HG02973 (cell line): Measurements from ENCODE around the gene PMPCB.

ENCODE experiments used
- ATAC-seq: cut with Tn5 transposase; IDR thresholded peaks from one replicate; pipeline ENCODE4 v1.9.1; 2021; ENCODE audit warnings: moderate library complexity; ENCODE audit not compliant: unreplicated experiment

The PMPCB gene

GRCh38 chr7:103317009-103317408 is 19.8 kb downstream of the PMPCB start:
- ATAC-seq = no peak

- no peak for ATAC-seq
Observed at GRCh38 chr7:103325744-103326143, 28.5 kb downstream of the PMPCB start.

- no peak for ATAC-seq
Observed at GRCh38 chr7:103336761-103337160, 39.5 kb downstream of the PMPCB start.

GRCh38 chr7:103338864-103339263 is 41.6 kb downstream of the PMPCB start:
- ATAC-seq = no peak

GRCh38 chr7:103341466-103341865 is 44.2 kb downstream of the PMPCB start:
- no peak for ATAC-seq

GRCh38 chr7:103343332-103343731 is 46.1 kb downstream of the PMPCB start:
- ATAC-seq = no peak

- peak; percentile 6 for ATAC-seq
Observed at GRCh38 chr7:103343758-103344452, 46.7 kb downstream of the PMPCB start.

- peak; percentile 76 for ATAC-seq
Observed at GRCh38 chr7:103344453-103345149, 47.4 kb downstream of the PMPCB start, which contains the start of gene DNAJC2. TSS of gene DNAJC2 (minus strand) at chr7:103344767. CDS start at chr7:103344622, 145 bp downstream.

GRCh38 chr7:103346396-103346795 is 49.2 kb downstream of the PMPCB start:
- no peak for ATAC-seq

- peak; percentile 67 for ATAC-seq
Observed at GRCh38 chr7:103347507-103348267, 50.5 kb downstream of the PMPCB start, which contains the start of gene PSMC2. TSS of gene PSMC2 (plus strand) at chr7:103347643. CDS start at chr7:103347712, 69 bp downstream.

- ATAC-seq = no peak
Observed at GRCh38 chr7:103348452-103348851, 51.2 kb downstream of the PMPCB start.

GRCh38 chr7:103348959-103349358 is 51.7 kb downstream of the PMPCB start:
- no peak for ATAC-seq

- ATAC-seq = no peak
Observed at GRCh38 chr7:103349805-103350204, 52.6 kb downstream of the PMPCB start.
